Measurements from ENCODE around the gene NACC2. TPM values are rescaled to one million over a fixed set of nuclear protein-coding genes. Genes with fewer than 3 reads are reported as not detected.

The NACC2 gene
- total RNA-seq, 6 experiments from 2014 or later, result 10.9 to 25.8 (median 13.8) TPM

DNA sequence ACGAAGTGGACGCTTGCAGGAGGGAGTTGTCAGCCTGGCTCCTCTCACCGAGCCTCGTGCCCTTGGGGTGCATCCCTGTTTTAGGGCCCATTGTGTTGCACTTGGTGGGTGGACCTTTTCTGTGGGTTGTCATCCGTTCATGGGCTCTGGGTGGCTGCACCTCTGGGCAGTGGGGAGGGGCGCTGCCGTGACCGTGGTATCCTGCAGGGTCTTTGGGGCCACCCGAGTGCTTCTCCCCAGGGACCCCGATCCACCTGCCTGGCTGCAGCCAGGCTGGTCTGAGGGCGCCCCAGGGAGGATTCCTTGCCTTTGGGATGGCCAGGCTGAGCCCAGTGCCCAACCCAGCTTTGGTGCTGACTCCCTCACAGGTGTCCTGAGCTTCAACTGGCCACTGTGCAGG lies 92.9 kb downstream of the NACC2 start:
- DNase-seq (no peak), ATAC-seq (no peak)
- H3K4me1 ChIP-seq, result no peaks in the 10 kb centered on the region
- H3K27me3 ChIP-seq, result no peaks in the 10 kb centered on the region
- H3K4me3 ChIP-seq, result no peak overlapping the region
- 95% methylated on average over 4 of the region's 11 CpGs for WGBS (ENCODE audit: insufficient coverage, low coverage, low lambda C conversion rate, missing lambda C conversion rate)
- no peaks in the 10 kb centered on the region for H3K36me3 ChIP-seq
- TF ChIP-seq CTCF (IDR thresholded peaks at IDR 0.05), result no peak
- TF ChIP-seq POLR2A (IDR thresholded peaks at IDR 0.05), result no peak
- H3K27ac ChIP-seq, result no peak overlapping the region
- intact Hi-C loops (cut with DNase I), result no loop called here
- H3K9me3 ChIP-seq, result no peaks in the 10 kb centered on the region

GRCh38 chr9:136001231-136001630 lies 93.9 kb downstream of the NACC2 start:
- no peak for TF ChIP-seq POLR2A (IDR thresholded peaks at IDR 0.05)
- TF ChIP-seq CTCF (IDR thresholded peaks at IDR 0.05), result no peak
- Histone ChIP-seq H3K4me3 (no peak overlapping the region), H3K27me3 (no peaks in the 10 kb centered on the region), H3K4me1 (no peaks in the 10 kb centered on the region), H3K9me3 (no peaks in the 10 kb centered on the region), H3K27ac (no peak overlapping the region), H3K36me3 (no peaks in the 10 kb centered on the region)
- ATAC-seq (no peak), DNase-seq (no peak)
- intact Hi-C loops (cut with DNase I), result no loop called here
- WGBS (ENCODE audit: insufficient coverage, low coverage, low lambda C conversion rate, missing lambda C conversion rate), result 47% methylated on average over 10 of the region's 18 CpGs

- TF ChIP-seq POLR2A (IDR thresholded peaks at IDR 0.05) (no peak), CTCF (IDR thresholded peaks at IDR 0.05) (no peak)
Observed at GRCh38 chr9:135998410-135999071, 96.5 kb downstream of the NACC2 start.

GRCh38 chr9:135998016-135998380 lies 97.1 kb downstream of the NACC2 start:
- intact Hi-C loops (cut with DNase I), result no loop called here

More at GRCh38 chr9:135998410-135999071, 96.5 kb downstream of the NACC2 start:
- no peaks in the 10 kb centered on the region for H3K36me3 ChIP-seq
- no peak for ATAC-seq
- DNase-seq, result no peak
- H3K27me3 ChIP-seq, result no peaks in the 10 kb centered on the region
- H3K4me3 ChIP-seq, result no peak overlapping the region
- no peaks in the 10 kb centered on the region for H3K9me3 ChIP-seq
- intact Hi-C loops (cut with DNase I), result no loop called here
- WGBS (ENCODE audit: insufficient coverage, low coverage, low lambda C conversion rate, missing lambda C conversion rate), result 93% methylated on average over 3 of the region's 16 CpGs
- H3K4me1 ChIP-seq, result peaks cover 0 to 24% (median 6%) of the 10 kb centered on the region in 4 donors
- no peak overlapping the region for H3K27ac ChIP-seq

More at GRCh38 chr9:135998016-135998380, 97.1 kb downstream of the NACC2 start:
- H3K27ac ChIP-seq, result no peak overlapping the region
- ATAC-seq, result no peak
- no peak overlapping the region for H3K4me3 ChIP-seq
- H3K36me3 ChIP-seq, result no peaks in the 10 kb centered on the region
- H3K4me1 ChIP-seq, result peaks cover 0 to 29% (median 11%) of the 10 kb centered on the region in 4 donors
- H3K9me3 ChIP-seq, result no peaks in the 10 kb centered on the region
- H3K27me3 ChIP-seq, result no peaks in the 10 kb centered on the region
- no peak for TF ChIP-seq CTCF (IDR thresholded peaks at IDR 0.05)
- no peak for TF ChIP-seq POLR2A (IDR thresholded peaks at IDR 0.05)
- DNase-seq, result no peak
- no CpG with 5 or more reads among the region's 10 CpGs for WGBS (ENCODE audit: insufficient coverage, low coverage, low lambda C conversion rate, missing lambda C conversion rate)

All from right lobe of liver (tissue), 6 donors.